Right forelimb (tissue), 1 donor: Measurements from ENCODE around the gene GYG2.

ENCODE experiments used
- DNase-seq: peaks from one replicate; pipeline ENCODE4 v3.0.0-alpha.2; 2018

Gene GYG2

GRCh38 chrX:2819345-2820135 lies 9.2 kb upstream of the GYG2 start:
- DNase-seq = no peak

DNA sequence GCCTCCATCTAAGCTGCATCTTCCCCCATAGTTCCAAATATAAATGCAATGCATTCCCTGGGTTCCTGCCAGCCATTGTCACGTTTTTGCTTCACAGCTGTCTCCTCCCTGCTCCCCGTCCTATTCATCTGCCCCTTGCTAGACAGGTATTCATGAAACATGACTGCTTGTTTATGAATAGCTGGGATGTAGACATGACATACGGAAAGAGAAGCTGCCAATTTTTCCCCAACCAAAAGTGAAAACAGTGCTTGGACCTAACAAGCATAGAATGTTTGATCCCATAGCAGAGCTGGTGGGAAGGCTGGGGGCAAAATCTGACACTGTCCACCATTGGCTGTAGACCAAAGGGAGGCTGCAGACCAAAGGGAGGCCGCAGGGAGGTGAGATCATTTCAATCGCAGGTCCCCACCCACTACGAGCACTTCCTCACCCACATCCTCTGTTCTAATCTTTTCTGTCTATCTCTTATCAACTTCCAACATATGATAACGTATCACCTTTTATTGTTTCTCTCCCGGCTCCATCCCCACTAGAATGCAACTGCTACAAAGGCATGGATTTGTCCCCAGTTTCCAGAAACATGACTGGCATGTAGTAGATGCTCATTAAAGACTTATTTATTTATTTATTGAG lies 8.5 kb upstream of the GYG2 start:
- no peak for DNase-seq

DNA sequence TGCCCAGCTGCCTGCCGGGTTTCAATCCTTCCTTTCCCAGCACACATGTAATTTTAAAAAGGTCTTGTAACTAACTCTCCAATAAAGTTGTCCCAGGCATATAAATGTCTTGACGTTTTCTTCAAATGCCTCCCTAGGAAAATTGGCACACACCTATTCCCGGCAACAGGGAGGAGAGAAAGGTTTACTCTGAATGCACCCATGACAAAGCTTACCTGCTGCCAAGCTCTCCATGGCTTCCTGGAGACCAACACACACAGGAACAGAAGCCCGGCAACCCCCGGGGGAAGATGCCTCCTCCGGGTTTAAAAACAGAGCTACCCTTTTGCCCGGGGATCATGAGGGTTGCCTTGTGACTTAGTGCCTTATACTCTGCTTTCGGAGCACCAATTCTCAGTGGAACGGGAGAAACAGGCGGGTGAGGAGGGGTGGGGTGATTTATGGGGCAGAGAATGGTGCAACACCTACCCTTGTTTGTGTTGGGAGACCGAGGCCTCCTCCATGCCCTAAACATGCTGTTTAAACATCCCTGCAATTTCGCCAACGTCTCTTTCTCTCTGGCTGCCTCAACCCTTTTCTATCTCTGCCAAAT lies 4.8 kb upstream of the GYG2 start:
- DNase-seq = no peak

GRCh38 chrX:2824886-2825285 lies 3.8 kb upstream of the GYG2 start:
- no peak for DNase-seq

- DNase-seq = no peak
Measured at GRCh38 chrX:2828959-2829411, 255 bp downstream of the GYG2 start.

- no peak for DNase-seq
Measured at GRCh38 chrX:2829469-2830246, 928 bp downstream of the GYG2 start.

DNA sequence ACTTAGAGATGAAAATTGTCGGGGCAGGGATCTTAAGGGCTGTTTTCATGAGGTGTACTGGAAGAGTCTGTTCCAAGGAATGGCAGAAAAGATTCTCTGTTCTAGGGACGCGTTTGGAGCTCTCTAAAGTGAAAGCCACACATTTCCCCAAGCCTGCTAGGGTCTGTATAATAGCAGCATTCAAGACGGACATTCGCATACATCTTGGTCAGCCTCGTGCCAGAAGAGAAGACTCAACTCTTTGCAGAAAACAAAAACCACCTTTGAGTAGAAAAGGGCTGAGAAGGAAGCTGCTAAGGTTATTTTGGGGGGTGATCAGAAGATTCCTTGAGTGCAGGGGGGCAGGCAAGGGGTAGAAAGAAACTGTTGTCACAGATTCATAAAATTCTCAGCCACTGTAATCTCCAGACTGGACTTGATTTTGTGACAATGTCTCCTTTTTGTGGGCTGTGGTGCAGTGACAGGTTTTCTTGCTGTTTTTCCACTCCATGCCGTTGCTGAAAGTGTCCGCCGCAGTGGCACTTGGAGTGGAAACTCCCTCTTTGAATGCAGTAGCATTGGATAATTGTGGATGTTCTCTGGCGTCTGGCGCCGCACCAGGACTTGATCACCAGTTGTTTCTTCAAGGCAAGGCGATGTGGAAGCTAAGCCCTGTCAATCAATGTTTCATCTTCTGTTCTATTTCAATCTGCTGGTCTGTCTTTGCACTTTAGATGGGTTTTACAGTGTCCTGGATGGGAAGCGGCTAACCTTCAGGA lies 2.9 kb downstream of the GYG2 start:
- DNase-seq = no peak

- no peak for DNase-seq
Measured at GRCh38 chrX:2837961-2838360, 9.2 kb downstream of the GYG2 start.

DNA sequence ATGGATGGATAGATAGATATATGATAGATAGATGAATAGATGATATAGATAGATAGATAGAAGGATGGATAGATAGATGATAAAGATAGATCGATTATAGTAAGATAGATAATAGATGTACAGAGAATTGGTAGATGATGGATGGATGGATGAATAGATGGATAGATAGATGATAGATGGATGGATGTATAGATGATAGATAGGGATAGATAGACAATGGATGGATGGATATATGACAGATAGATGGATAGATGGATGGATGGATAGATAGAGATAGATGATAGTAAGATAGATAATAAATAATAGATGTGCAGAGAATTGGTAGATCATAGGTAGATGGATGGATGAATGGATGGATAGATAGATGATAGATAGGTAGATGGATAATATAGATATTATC lies 12.2 kb downstream of the GYG2 start:
- DNase-seq = no peak

- DNase-seq = no peak
Measured at GRCh38 chrX:2841537-2841936, 12.8 kb downstream of the GYG2 start.

DNA sequence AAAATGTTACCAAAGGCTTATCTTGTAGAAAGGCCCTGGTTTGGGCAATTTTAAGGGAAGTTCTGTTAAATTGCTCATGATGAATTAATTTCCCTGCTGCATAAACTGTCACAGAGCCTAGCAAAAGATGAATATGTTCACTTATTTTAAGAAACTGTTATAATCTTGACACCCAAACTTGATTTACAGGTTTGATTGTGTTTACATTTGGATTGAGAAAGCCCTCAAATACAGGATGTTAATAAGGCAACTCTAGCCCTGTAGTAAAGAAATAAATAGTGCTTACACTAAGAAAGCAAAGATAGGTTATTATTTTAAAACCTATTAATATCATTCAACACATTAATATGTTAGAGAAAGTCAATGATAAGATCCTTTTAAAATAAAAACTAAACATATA lies 18.3 kb downstream of the GYG2 start:
- DNase-seq = no peak

GRCh38 chrX:2848871-2849301 lies 20.2 kb downstream of the GYG2 start:
- DNase-seq = no peak

- DNase-seq = no peak
Measured at GRCh38 chrX:2854918-2855317, 26.2 kb downstream of the GYG2 start.

DNA sequence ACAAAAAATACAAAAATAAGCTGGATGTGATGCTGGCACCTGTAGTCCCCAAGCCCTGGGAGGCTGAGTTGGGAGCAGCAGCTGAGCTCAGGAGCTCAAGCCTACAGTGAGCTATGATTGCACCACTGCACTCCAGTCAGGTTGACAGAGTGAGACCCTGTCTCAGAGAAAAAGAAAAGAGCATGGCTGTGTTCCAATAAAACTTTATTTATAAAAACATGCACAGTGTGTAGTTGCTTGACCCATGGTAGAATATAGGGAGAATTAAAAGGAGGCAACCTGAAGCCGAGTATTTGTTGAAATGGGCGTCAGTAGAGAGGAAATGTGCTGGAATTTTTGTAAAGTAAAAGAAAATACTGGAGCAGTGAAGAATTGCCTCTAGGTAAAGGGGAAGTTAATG lies 27.0 kb downstream of the GYG2 start:
- no peak for DNase-seq

DNA sequence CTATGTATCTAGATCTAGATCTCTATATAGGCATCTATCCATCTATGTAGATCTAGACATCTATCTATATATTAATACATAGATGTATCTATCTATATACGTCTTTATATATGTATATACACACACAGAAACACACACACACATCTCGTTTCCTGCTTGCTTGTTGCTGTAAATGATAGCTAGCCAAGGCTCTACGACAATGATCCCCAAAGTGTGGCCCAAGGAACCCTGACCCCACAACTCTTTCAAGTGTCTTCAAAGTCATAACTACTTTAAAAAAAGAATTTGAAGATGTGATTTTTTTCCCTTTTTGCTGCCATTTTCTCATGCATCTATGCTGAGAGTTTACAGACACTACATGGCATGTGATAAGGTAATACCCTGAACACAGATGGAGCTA lies 28.8 kb downstream of the GYG2 start:
- no peak for DNase-seq

GRCh38 chrX:2859197-2859797 lies 30.6 kb downstream of the GYG2 start:
- no peak for DNase-seq

GRCh38 chrX:2862404-2862803 lies 33.7 kb downstream of the GYG2 start:
- DNase-seq = no peak

- DNase-seq = no peak
Measured at GRCh38 chrX:2863646-2864045, 34.9 kb downstream of the GYG2 start.

GRCh38 chrX:2867206-2867605 lies 38.5 kb downstream of the GYG2 start:
- DNase-seq = no peak

DNA sequence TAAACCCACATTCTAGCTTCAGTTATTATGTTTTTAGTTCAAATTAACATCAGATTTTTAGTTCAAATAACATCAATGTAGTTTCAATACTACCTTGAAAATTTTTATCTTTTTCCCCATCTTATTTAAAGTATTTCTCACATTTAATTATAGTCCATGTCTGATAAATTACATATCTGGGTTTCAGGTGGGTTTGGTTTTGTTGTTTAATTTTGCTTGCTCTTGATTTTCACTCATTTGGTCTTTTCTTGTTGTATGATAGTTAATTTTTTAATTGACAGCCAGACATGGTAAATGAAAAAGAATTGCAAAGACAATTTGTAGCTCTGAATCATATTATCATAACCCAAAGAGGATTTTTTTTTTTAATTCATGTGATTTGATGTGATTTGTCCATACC lies 41.9 kb downstream of the GYG2 start:
- no peak for DNase-seq

DNA sequence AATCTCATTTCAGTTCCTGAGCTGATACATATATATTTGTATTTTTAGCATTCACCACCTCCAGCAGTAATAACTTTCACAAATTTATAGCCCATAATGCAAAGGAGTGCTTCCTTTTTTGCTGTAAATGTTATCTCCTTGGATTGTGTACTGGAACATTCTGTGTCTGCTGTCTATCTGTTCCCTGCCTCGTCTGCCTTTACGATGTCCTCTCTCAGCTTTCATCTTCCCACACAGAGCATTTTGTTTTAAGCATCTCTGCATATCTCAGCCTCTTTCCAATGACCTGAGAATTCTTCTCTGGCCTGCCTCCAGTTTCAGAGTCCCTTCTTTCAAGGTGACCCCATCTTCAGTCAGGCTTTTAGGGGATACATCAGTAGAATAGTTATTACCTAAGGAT lies 43.1 kb downstream of the GYG2 start:
- DNase-seq = no peak

GRCh38 chrX:2872671-2873277 lies 44.0 kb downstream of the GYG2 start:
- no peak for DNase-seq
